Measurements from ENCODE around the gene OR6K6.

The OR6K6 gene

GRCh38 chr1:158754420-158754819, at the start of gene OR6K6:
Gene OR6K6 (plus strand): TSS chr1:158754720. CDS start chr1:158754888, 168 bp downstream.
- DNase-seq (ENCODE audit: low read depth) = no peak
- no peak within 1 kb of the TSS for H3K4me3 ChIP-seq (ENCODE audit: low read depth, low read length)

GRCh38 chr1:158706096-158706495, 48.4 kb upstream of the OR6K6 start:
- DNase-seq (ENCODE audit: low read depth) = no peak

GRCh38 chr1:158711098-158711497, 43.4 kb upstream of the OR6K6 start:
- no peak overlapping the region for H3K4me3 ChIP-seq (ENCODE audit: low read depth, low read length)
- no peak for DNase-seq (ENCODE audit: low read depth)

More at GRCh38 chr1:158706096-158706495, 48.4 kb upstream of the OR6K6 start:
- H3K4me3 ChIP-seq (ENCODE audit: low read depth, low read length) = no peak overlapping the region

GRCh38 chr1:158714754-158715153, 39.8 kb upstream of the OR6K6 start:
- DNase-seq (ENCODE audit: low read depth) = no peak
- H3K4me3 ChIP-seq (ENCODE audit: low read depth, low read length) = no peak overlapping the region

GRCh38 chr1:158716335-158716734, 38.2 kb upstream of the OR6K6 start:
- no peak overlapping the region for H3K4me3 ChIP-seq (ENCODE audit: low read depth, low read length)
- no peak for DNase-seq (ENCODE audit: low read depth)

- no peak overlapping the region for H3K4me3 ChIP-seq (ENCODE audit: low read depth, low read length)
- no peak for DNase-seq (ENCODE audit: low read depth)
Measured at GRCh38 chr1:158717344-158717743, 37.2 kb upstream of the OR6K6 start.

GRCh38 chr1:158719664-158720063, 34.9 kb upstream of the OR6K6 start:
- DNase-seq (ENCODE audit: low read depth) = no peak
- H3K4me3 ChIP-seq (ENCODE audit: low read depth, low read length) = no peak overlapping the region

- H3K4me3 ChIP-seq (ENCODE audit: low read depth, low read length) = no peak within 1 kb of the TSS
- DNase-seq (ENCODE audit: low read depth) = no peak
Measured at GRCh38 chr1:158720620-158721019, 33.9 kb upstream of the OR6K6 start, which contains the start of gene OR6K3. Gene OR6K3 (minus strand): TSS chr1:158720720. CDS start chr1:158718115, 2,605 bp downstream.

GRCh38 chr1:158724442-158724841, 30.1 kb upstream of the OR6K6 start:
- no peak overlapping the region for H3K4me3 ChIP-seq (ENCODE audit: low read depth, low read length)
- no peak for DNase-seq (ENCODE audit: low read depth)

- no peak for DNase-seq (ENCODE audit: low read depth)
- no peak overlapping the region for H3K4me3 ChIP-seq (ENCODE audit: low read depth, low read length)
Measured at GRCh38 chr1:158728510-158729225, 25.9 kb upstream of the OR6K6 start.

- no peak overlapping the region for H3K4me3 ChIP-seq (ENCODE audit: low read depth, low read length)
- DNase-seq (ENCODE audit: low read depth) = no peak
Measured at GRCh38 chr1:158730453-158730852, 24.1 kb upstream of the OR6K6 start.

- no peak overlapping the region for H3K4me3 ChIP-seq (ENCODE audit: low read depth, low read length)
- DNase-seq (ENCODE audit: low read depth) = no peak
Measured at GRCh38 chr1:158731707-158732106, 22.8 kb upstream of the OR6K6 start.

GRCh38 chr1:158732524-158732923, 22.0 kb upstream of the OR6K6 start:
- no peak overlapping the region for H3K4me3 ChIP-seq (ENCODE audit: low read depth, low read length)
- DNase-seq (ENCODE audit: low read depth) = no peak

- no peak for DNase-seq (ENCODE audit: low read depth)
- H3K4me3 ChIP-seq (ENCODE audit: low read depth, low read length) = no peak overlapping the region
Measured at GRCh38 chr1:158735848-158736247, 18.7 kb upstream of the OR6K6 start.

GRCh38 chr1:158752155-158752712, 2.3 kb upstream of the OR6K6 start:
- DNase-seq (ENCODE audit: low read depth) = no peak
- no peak overlapping the region for H3K4me3 ChIP-seq (ENCODE audit: low read depth, low read length)

GRCh38 chr1:158771950-158772866, 17.7 kb downstream of the OR6K6 start, which contains the start of gene OR6N1:
Gene OR6N1 (minus strand): TSS chr1:158772195. CDS start chr1:158766682, 5,513 bp downstream.
- DNase-seq (ENCODE audit: low read depth) = no peak
- H3K4me3 ChIP-seq (ENCODE audit: low read depth, low read length) = no peak within 1 kb of the TSS

GRCh38 chr1:158781104-158781503, 26.6 kb downstream of the OR6K6 start, which contains the start of gene OR6N2:
Gene OR6N2 (minus strand): TSS chr1:158781204. CDS start chr1:158777635, 3,569 bp downstream.
- no peak within 1 kb of the TSS for H3K4me3 ChIP-seq (ENCODE audit: low read depth, low read length)
- no peak for DNase-seq (ENCODE audit: low read depth)

- no peak for DNase-seq (ENCODE audit: low read depth)
- no peak overlapping the region for H3K4me3 ChIP-seq (ENCODE audit: low read depth, low read length)
Measured at GRCh38 chr1:158793604-158794003, 39.1 kb downstream of the OR6K6 start.

- no peak overlapping the region for H3K4me3 ChIP-seq (ENCODE audit: low read depth, low read length)
- DNase-seq (ENCODE audit: low read depth) = no peak
Measured at GRCh38 chr1:158794247-158794646, 39.7 kb downstream of the OR6K6 start.

- H3K4me3 ChIP-seq (ENCODE audit: low read depth, low read length) = no peak overlapping the region
Measured at GRCh38 chr1:158798531-158798930, 44.0 kb downstream of the OR6K6 start.

More at GRCh38 chr1:158798531-158798930, 44.0 kb downstream of the OR6K6 start:
- DNase-seq (ENCODE audit: low read depth) = no peak

Data from skeletal muscle cell (primary cell).